Measurements from ENCODE around the gene CNN2.

DNA sequence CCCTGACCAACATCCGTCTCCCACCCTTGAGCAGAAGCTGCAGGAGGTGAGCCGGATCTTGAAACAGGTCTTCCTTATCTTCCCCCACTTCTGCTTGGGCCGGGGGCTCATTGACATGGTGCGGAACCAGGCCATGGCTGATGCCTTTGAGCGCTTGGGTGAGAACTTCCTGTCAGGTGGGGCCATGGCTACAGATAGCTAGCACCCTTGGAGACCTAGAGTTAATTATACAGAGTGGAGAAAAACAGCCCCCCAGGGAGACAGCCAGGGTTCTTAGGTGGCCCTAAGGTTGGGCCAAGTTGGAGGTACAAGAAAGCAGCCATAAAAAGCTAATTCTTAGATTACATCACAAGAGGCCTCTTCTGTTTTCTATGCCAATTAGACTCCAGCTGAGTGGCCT lies 31.7 kb downstream of the CNN2 start:
- TF ChIP-seq CTCF (IDR thresholded peaks at IDR 0.05; ENCODE audit: poor library complexity) (no peak), EZH2 (IDR thresholded peaks at IDR 0.05; ENCODE audit: borderline replicate concordance) (no peak), EZH2phosphoT487 (IDR thresholded peaks at IDR 0.05; ENCODE audit: low read depth, severe bottlenecking, unreplicated experiment) (no peak)
